IgD-negative memory B cell (primary cell): ENCODE results near the gene POLR1H. TPM values are rescaled to one million over a fixed set of nuclear protein-coding genes. Genes with fewer than 3 reads are reported as not detected.

Experiments used
- H3K27ac Mint-ChIP-seq, 3 donors: one replicate each; pipeline ENCODE4 v1.8.0; 2020 to 2022; ENCODE audit warnings: mild to moderate bottlenecking in 3 of 3, mixed read lengths in 3 of 3, moderate library complexity in 1 of 3
- H3K27me3 Mint-ChIP-seq: one replicate; pipeline ENCODE4 v1.8.0; 2021; ENCODE audit warnings: mixed read lengths
- H3K36me3 Mint-ChIP-seq: one replicate; pipeline ENCODE4 v1.8.0; 2020; ENCODE audit warnings: mild to moderate bottlenecking, mixed read lengths
- H3K4me1 Mint-ChIP-seq, 3 donors: one replicate each; pipeline ENCODE4 v1.8.0; 2020 to 2022; ENCODE audit warnings: mixed read lengths in 3 of 3, mild to moderate bottlenecking in 1 of 3
- H3K4me3 Mint-ChIP-seq, 4 donors: one replicate each; pipeline ENCODE4 v1.8.0; 2020 to 2022; ENCODE audit warnings: mild to moderate bottlenecking in 4 of 4, mixed read lengths in 4 of 4, moderate library complexity in 3 of 4
- H3K9me3 Mint-ChIP-seq, 3 donors: one replicate each; pipeline ENCODE4 v1.8.0; 2020 to 2021; ENCODE audit warnings: mixed read lengths in 3 of 3, mild to moderate bottlenecking in 1 of 3
- polyA plus RNA-seq: library from polyadenylated mRNA; unstranded; fragments of 300-500 nt; fragmentation: Illumina TruSeq; gene quantifications from one replicate; pipeline ENCODE4 v1.2.3, GENCODE V29; 2021

POLR1H gene
- polyA plus RNA-seq, 1 donor from 2014 or later, result 84.4 TPM

DNA sequence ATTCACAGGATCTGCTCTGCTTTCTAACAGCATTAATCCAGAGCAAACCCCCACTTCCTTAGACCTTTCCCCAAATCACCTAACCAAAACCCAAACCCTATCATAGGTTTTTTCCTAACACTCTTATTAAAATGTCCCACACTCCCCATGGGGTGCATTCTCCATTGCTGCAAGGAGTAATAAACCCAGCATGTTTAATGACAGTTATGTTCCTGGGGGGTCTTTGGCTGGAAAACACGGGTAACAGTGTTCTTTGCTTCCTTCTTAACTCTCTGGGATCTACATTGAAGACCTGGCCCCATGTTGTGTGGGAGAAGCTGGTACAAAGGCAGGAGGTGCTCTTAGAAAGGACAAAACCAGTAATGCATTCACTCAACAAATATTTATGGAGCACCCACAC, 35.8 kb downstream of the POLR1H start:
- peaks cover 15 to 23% (median 22%) of the 10 kb centered on the region in 3 donors for H3K4me1 Mint-ChIP-seq
- no peak overlapping the region for H3K27ac Mint-ChIP-seq
- no peak overlapping the region for H3K4me3 Mint-ChIP-seq
- peaks cover 2% of the 10 kb centered on the region for H3K36me3 Mint-ChIP-seq
- H3K9me3 Mint-ChIP-seq, result no peaks in the 10 kb centered on the region
- peaks cover 56% of the 10 kb centered on the region for H3K27me3 Mint-ChIP-seq

- Mint-ChIP-seq H3K4me1 (peaks cover 20 to 31% (median 30%) of the 10 kb centered on the region in 3 donors), H3K36me3 (no peaks in the 10 kb centered on the region), H3K4me3 (no peak overlapping the region), H3K9me3 (no peaks in the 10 kb centered on the region), H3K27me3 (peaks cover 54% of the 10 kb centered on the region), H3K27ac (no peak overlapping the region)
Measured at GRCh38 chr6:30097902-30098768, 37.1 kb downstream of the POLR1H start.

DNA sequence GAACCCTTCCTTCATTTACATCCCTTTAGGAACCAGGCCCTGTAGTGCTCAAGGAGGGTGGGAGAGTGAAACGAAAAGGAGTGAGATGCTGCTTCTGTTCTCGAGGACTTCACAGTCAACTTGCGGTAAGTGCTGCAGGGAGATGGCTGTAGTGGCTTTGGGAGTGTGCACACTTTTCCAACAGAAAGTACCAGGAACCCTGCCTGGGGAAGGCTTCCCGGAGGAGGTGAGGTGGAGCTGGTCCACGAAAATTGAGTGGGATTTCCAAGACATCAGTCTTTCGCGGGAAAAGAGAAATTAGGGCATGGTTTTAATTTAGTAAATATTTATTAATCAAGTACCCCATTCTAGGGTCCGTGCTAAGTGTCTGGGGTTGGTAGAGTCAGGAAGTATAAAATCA, 39.1 kb downstream of the POLR1H start:
- no peaks in the 10 kb centered on the region for H3K36me3 Mint-ChIP-seq
- H3K27ac Mint-ChIP-seq, result peak overlapping the region in 1 of 3 donors; percentile 0
- H3K4me3 Mint-ChIP-seq, result peak overlapping the region; percentile 57 to 65 (median 64)
- H3K27me3 Mint-ChIP-seq, result peaks cover 54% of the 10 kb centered on the region
- H3K9me3 Mint-ChIP-seq, result no peaks in the 10 kb centered on the region
- H3K4me1 Mint-ChIP-seq, result peaks cover 26 to 37% (median 35%) of the 10 kb centered on the region in 3 donors

- no peaks in the 10 kb centered on the region for H3K9me3 Mint-ChIP-seq
- H3K4me3 Mint-ChIP-seq, result peak overlapping the region; percentile 71 to 91 (median 86)
- no peaks in the 10 kb centered on the region for H3K36me3 Mint-ChIP-seq
- peaks cover 26 to 37% (median 35%) of the 10 kb centered on the region in 3 donors for H3K4me1 Mint-ChIP-seq
- H3K27ac Mint-ChIP-seq, result peak overlapping the region; percentile 7 to 55 (median 19)
- H3K27me3 Mint-ChIP-seq, result peaks cover 54% of the 10 kb centered on the region
Measured at GRCh38 chr6:30100585-30101443, 39.7 kb downstream of the POLR1H start.

- peaks cover 53% of the 10 kb centered on the region for H3K27me3 Mint-ChIP-seq
- peaks cover 26 to 37% (median 35%) of the 10 kb centered on the region in 3 donors for H3K4me1 Mint-ChIP-seq
Measured at GRCh38 chr6:30101444-30102413, 40.7 kb downstream of the POLR1H start.

GRCh38 chr6:30102414-30102969, 41.4 kb downstream of the POLR1H start:
- Mint-ChIP-seq H3K36me3 (no peaks in the 10 kb centered on the region), H3K27ac (peak overlapping the region in 2 of 3 donors; percentile 47 to 93), H3K4me3 (peak overlapping the region; percentile 78 to 94 (median 90)), H3K4me1 (peaks cover 23 to 35% (median 30%) of the 10 kb centered on the region in 3 donors), H3K27me3 (peaks cover 52% of the 10 kb centered on the region), H3K9me3 (no peaks in the 10 kb centered on the region)

More at GRCh38 chr6:30101444-30102413, 40.7 kb downstream of the POLR1H start:
- H3K9me3 Mint-ChIP-seq, result no peaks in the 10 kb centered on the region
- no peaks in the 10 kb centered on the region for H3K36me3 Mint-ChIP-seq
- H3K4me3 Mint-ChIP-seq, result peak overlapping the region; percentile 86 to 94 (median 88)
- peak overlapping the region in 2 of 3 donors; percentile 7 to 19 for H3K27ac Mint-ChIP-seq

GRCh38 chr6:30102970-30103871, 42.2 kb downstream of the POLR1H start:
- Mint-ChIP-seq H3K27ac (peak overlapping the region; percentile 8 to 93 (median 47)), H3K27me3 (peaks cover 51% of the 10 kb centered on the region), H3K4me3 (peak overlapping the region; percentile 78 to 94 (median 90)), H3K4me1 (peaks cover 23 to 31% (median 30%) of the 10 kb centered on the region in 3 donors), H3K36me3 (no peaks in the 10 kb centered on the region), H3K9me3 (no peaks in the 10 kb centered on the region)

GRCh38 chr6:30103872-30104179, 42.8 kb downstream of the POLR1H start:
- no peak overlapping the region for H3K27ac Mint-ChIP-seq
- no peaks in the 10 kb centered on the region for H3K9me3 Mint-ChIP-seq
- H3K4me1 Mint-ChIP-seq, result peaks cover 23 to 31% (median 30%) of the 10 kb centered on the region in 3 donors

GRCh38 chr6:30104661-30105060, 43.6 kb downstream of the POLR1H start:
- Mint-ChIP-seq H3K27me3 (peaks cover 51% of the 10 kb centered on the region), H3K27ac (no peak overlapping the region), H3K4me3 (peak overlapping the region in 1 of 4 donors; percentile 69), H3K36me3 (no peaks in the 10 kb centered on the region), H3K9me3 (no peaks in the 10 kb centered on the region), H3K4me1 (peaks cover 22 to 31% (median 30%) of the 10 kb centered on the region in 3 donors)

More at GRCh38 chr6:30103872-30104179, 42.8 kb downstream of the POLR1H start:
- H3K4me3 Mint-ChIP-seq, result peak overlapping the region; percentile 78 to 94 (median 90)
- H3K27me3 Mint-ChIP-seq, result peaks cover 51% of the 10 kb centered on the region
- H3K36me3 Mint-ChIP-seq, result no peaks in the 10 kb centered on the region

GRCh38 chr6:30111266-30111856, 50.3 kb downstream of the POLR1H start:
- peak overlapping the region in 1 of 4 donors; percentile 42 for H3K4me3 Mint-ChIP-seq
- H3K27ac Mint-ChIP-seq, result no peak overlapping the region
- no peaks in the 10 kb centered on the region for H3K36me3 Mint-ChIP-seq
- no peaks in the 10 kb centered on the region for H3K9me3 Mint-ChIP-seq
- H3K4me1 Mint-ChIP-seq, result peaks cover 0 to 8% (median 2%) of the 10 kb centered on the region in 3 donors
- H3K27me3 Mint-ChIP-seq, result peaks cover 35% of the 10 kb centered on the region

GRCh38 chr6:30112402-30112994, 51.4 kb downstream of the POLR1H start:
- H3K4me1 Mint-ChIP-seq, result peaks cover 0 to 8% (median 2%) of the 10 kb centered on the region in 3 donors
- no peaks in the 10 kb centered on the region for H3K9me3 Mint-ChIP-seq
- H3K27ac Mint-ChIP-seq, result no peak overlapping the region
- H3K36me3 Mint-ChIP-seq, result no peaks in the 10 kb centered on the region
- no peak overlapping the region for H3K4me3 Mint-ChIP-seq
- peaks cover 32% of the 10 kb centered on the region for H3K27me3 Mint-ChIP-seq

DNA sequence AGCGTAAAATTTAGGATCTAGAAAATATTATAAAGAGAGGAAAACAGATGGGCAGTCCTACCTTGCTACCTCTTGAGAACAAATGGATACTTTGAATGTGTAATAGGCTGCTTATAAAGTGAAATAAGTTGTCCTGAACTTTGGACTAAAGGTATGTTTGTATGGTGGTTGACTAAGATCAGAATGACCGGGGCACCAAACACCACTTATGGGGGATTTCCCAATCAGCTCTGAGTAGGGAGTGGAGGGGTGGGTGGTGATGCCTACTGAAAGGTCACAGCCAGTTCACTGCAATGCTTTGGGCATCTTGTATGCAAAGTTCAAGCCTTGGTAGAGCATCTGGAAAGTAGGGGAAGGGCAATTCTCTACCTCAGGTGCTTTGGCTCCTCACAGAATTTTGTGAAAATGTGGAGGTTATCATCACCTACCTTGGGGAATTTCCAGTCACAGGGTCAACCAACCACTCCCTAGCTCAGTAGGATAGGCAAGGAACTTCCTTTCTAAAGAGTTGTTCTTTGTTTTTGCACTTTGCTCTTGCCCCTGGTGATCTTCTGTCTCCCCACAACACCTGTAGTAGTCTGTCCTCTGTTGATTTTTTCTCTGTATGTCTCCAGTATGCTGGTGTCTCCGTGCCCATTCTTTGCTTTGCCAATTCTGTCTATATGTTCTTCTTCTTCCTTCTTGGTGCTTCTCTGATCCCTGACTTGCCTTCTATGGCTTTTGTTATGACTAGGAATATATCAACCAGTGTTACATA, 52.1 kb downstream of the POLR1H start, which contains the start of gene TRIM31:
TSS of gene TRIM31 (minus strand) at position 88 of the 757 bp plus-strand sequence. CDS start 285 bp downstream, outside the sequence.
- no peak within 1 kb of the TSS for H3K27ac Mint-ChIP-seq
- no peak within 1 kb of the TSS for H3K4me3 Mint-ChIP-seq
- H3K9me3 Mint-ChIP-seq, result no peaks in the 10 kb centered on the region
- peaks cover 0 to 8% (median 2%) of the 10 kb centered on the region in 3 donors for H3K4me1 Mint-ChIP-seq
- no peaks in the 10 kb centered on the region for H3K36me3 Mint-ChIP-seq
- peaks cover 26% of the 10 kb centered on the region for H3K27me3 Mint-ChIP-seq
